TTC549 (cell line): ENCODE data around the gene ABHD3.
"Not testable (repeated sequence)": the region's sequence is repeated elsewhere in the genome, so short reads cannot be mapped to it uniquely, and the experiment has no call there.

ENCODE experiments used
- FAIRE-seq: peaks from 2 replicates; lab custom pipeline; 2012; peaks lifted over from hg19 to GRCh38; lab: Jason Lieb, UNC

The ABHD3 gene, protein sequence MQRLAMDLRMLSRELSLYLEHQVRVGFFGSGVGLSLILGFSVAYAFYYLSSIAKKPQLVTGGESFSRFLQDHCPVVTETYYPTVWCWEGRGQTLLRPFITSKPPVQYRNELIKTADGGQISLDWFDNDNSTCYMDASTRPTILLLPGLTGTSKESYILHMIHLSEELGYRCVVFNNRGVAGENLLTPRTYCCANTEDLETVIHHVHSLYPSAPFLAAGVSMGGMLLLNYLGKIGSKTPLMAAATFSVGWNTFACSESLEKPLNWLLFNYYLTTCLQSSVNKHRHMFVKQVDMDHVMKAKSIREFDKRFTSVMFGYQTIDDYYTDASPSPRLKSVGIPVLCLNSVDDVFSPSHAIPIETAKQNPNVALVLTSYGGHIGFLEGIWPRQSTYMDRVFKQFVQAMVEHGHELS

DNA sequence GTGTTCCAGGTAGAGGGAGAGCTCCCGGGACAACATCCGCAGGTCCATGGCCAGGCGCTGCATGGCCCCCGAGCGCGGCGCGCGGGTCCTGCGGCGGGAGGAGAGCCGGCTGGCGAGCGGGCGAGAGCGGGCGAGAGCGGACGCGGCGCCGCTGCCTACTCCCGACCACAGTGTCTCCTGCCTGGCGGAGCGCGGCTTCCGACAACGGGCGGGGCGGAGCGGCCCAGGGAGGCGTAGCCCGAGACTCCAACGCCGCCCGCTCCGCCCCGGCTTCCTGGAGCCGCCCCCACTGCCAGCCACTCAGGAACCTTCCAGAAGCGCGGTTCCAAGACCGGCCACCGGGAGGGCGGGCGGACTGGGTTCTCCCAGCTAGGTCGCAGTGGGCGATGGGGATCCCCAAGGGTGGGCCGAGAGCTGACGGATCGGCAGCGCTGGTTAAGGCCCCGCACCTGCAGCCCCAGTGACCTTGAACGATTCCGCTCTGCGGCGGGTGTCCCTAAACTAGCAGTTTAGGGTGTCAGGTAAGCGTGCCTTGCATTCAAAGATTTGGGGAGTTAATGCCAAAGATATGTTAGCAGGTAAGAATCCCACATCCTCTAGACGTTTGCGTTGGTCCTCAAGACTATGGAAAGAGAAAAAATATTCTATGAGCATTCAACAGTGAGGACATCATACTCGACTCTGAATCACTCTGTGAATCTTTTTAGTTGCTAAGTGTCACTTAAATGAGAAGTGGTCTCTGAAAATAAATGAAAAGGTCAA lies at the start of gene ABHD3:
Gene ABHD3, minus strand, starts transcription at position 172 of the 762 bp plus-strand sequence. Its CDS starts 109 bp downstream, at position 63.
- FAIRE-seq: no peak

DNA sequence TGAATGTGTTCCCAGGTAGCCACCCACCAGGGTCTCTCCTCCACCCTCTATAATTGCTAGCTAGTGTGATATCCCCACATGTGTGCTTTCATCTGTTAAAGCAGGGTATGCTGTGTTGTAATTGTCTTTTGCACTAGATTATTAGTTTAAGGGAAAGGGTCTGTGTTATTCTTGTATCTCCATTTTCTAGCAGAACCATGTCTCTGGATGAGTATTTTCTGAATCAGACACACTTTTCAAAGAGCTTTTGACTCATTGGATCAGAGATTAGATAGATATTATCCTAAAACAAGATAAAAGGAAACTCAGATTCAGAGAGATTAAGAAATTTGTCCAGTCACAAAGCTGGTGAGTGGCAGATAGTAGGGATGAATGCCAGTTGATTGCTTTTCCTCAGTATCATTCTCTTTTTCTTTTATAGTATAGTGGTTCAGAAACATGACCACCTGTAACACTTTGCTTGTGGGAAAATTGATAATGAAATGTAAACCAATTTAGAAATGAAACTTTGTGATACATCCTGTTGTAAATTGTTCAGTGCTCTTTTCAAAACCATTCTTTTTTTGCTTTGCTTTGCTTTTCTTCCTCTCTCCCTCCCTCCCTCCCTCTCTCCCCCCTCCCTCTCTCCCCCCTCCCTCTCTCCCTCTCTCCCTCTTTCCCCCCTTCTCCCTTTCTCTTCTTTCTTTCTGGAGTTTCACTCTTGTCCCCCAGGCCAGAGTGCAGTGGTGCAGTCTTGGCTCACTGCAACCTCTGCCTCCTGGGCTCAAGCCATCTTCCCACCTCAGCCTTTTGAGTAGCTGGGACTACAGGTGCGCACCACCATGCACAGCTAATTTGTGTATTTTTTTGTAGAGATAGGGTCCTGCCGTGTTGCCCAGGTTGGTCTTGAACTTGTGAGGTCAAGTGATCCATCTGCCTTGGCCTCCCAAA lies 43.5 kb upstream of the ABHD3 start:
- FAIRE-seq: no peak

DNA sequence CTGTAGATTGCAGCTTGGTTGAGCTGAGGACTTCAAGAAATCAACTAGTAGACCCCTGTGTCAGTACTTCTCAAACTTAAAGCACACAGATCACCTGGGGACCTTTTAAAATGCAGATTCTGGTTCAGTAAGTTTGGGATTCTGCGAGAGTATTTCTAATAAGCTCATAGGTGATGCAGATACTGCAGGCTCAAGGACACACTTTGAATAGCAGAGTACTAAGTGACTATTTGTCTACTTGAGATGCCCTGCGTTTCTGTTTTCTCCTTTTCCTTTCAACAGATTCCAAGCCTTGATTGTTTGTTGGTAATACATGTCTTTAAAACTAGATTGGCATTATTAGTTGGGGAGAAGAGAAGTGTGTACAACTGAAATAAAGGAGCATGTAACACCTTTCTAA lies 42.7 kb upstream of the ABHD3 start:
- no peak for FAIRE-seq

DNA sequence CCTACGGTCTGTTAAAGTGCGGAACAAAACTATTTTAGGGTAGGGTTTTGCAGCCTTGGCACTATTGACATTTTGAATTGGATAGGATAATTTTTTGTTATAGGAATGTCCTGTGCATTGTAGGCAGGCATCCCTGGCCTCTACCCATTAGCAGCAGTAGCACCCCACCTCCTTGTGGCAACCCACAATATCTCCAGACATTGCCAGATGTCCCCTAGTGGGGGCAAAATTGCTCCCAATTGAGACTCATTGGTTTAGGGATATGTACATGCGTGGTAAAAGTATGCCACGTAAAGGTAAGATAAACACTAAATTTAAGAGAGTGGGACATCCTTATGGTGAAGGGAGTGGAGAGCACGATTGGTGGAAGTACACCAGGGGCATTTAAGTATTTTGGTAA lies 40.7 kb upstream of the ABHD3 start:
- FAIRE-seq: no peak

DNA sequence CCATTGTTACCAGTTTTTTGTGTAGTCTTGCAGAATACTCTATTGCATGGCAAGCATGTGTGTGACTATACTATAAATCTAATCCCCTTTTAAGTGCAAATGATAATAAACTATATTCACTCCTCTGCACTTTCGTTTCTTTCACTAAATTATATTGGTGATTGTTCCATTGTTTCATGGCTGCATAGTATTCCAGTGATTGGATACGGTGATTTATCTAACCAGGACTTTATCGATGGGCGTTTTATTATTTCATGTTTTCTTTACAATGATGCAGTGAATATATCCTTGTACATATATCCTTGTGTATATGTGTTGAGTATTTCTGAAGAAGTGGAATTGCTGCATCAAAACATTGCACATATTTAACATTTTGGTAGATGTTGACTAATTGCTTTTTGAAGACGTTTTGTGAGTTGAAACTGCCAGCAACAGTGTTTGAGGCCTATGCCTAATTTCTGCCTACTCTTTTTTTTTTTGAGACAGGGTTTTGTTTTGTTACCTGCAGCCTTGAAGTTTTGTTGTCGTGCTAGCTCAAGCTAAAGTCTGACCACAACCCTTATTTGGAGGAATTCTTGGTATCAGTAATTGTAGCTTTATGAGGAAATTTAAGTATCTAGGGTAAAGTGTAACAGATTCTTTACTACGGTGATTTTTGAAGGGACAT lies 38.7 kb upstream of the ABHD3 start:
- FAIRE-seq: no peak

DNA sequence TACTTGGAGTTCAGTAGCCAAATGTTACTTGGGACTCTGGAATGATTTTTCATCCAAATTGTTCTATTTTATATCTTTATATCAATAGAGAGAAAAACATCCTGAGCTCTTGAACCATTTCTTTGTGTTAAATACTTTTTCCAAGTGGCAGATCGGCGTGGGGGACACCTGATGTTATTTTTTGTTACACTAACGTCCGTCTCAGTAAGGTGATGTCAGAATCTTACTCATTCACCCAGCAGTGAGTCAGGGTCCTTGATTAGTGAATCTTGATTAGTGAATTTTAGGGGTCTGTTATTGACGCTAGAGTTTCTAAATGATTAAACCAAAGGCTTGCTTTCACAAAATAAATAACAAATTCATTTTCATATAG lies 37.7 kb upstream of the ABHD3 start:
- FAIRE-seq: no peak

DNA sequence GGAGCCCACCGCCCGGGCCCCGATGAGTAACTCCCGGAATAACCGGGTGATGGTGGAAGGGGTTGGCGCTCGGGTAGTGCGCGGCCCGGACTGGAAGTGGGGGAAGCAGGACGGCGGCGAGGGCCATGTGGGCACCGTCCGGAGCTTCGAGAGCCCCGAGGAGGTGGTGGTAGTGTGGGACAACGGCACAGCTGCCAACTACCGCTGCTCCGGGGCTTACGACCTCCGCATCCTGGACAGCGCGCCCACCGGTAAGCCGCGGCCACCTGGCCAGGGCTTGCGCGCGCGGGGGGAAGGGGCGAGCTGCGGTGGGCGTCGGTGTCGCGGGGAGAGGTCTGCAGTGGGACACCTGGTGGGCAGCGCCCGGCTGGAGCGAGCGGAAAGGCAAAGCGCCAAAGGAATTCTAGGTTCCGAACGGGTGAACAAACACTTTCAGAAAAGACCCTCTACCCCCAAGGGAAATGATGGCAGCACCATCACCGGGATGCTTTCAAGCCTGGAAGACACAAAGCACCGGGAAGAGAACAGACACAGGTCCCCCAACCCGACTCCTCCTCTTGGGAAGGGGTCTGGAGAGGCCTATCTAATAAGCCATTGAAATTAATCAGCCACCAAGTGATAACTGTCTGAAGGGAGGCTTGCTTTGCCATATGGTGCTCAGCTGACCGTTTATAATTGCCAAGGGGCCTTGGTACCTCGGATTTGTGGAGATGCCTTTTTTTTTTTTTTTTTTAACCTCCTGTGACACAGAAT lies 37.2 kb upstream of the ABHD3 start:
- FAIRE-seq: no peak

DNA sequence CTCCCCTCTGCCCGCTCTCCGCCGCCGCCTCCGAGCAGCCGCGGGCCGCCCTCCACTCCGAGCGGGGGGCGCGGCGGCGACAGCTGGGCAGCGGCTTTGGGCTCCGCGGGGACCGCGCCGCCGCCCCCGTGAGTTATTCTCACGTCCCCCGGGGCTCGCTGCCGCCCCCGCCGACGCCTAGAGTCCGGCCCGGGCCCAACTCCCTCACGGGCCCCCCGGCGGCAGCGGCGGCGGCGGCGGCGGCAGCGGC lies 36.7 kb upstream of the ABHD3 start:
- FAIRE-seq: no peak

DNA sequence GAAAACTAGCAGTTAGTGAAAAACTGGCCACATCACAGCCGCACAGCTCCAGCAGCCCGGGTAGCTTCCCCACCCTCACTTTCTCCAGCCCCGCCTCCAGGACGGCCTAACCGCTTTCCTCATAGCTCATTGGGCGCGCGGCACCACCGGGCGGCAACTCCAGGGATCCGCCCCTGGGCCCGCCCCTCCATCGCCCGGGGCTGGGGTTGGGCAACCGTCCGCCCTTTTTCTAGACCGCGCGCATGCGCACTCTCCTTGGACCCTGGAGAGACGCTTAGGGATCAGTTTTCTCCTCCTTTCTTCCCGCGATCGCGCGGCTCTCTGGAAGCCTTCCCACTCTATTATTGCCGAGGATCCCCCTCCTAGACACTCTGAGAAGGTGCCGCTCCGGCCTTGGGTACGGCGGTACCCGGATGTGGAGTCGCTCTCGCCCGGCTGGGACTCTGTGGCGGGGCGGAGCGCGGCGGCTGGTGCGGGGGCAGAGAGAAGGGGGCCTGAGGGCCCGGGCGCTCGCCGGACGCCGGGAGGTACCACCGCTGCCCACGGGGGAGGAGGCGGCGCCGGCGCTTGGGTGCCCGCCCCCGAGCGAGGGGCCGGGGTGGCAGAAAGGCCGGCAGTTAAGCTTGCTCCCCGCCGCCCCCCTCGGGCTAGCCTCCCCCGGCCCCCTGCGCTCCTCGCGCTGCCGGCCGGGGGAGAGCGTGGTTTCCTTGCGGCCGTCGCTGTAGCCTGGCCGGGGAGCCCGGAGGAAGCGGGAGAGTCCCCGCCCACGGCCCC lies 36.2 kb upstream of the ABHD3 start, which contains the start of gene MIB1:
Gene MIB1, plus strand, starts transcription at position 255 of the 774 bp plus-strand sequence. CDS start 792 bp downstream, outside the sequence.
- peak; percentile 94 for FAIRE-seq

DNA sequence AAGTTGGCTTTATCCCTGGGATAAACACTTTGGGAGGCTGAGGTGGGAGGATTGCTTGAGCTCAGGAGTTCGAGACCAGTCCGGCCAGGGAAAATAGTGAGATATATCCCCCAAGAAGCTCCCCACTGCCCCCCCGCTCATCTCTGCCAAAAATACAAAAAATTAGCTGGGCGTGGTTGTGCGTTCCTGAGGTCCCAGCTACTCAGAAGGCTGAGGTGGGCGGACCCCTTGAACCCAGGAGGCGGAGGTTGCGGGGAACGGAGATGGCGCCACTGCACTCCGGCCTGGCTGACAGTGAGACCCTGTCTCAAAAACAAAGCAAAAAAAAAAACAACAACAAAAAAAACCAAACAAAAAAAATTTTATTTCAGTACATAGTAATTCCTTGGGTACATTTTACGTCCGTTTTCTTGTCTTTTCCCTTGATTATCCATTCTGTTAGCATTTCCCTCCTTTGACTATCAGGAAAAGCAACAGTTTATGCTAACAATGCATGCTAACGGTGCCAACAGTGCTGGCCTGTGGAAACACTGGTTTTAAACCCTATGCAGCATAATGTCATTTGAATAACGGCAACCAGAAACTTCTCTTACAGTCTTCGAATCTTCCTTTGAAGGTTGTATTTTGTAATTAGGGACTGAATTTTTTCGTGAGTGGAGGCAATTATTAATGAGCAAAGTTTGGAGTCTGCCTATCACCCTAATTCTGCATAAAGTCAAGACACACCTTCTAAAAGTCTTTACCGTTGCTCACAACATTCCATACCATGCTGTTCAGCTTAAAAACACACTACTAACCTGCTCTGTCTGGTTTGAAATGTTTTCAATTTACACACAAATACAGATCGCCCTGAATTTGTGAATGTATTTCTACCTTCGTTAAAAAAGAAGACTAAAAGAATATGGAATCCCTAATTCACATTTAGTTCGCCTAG lies 35.3 kb upstream of the ABHD3 start:
- no peak for FAIRE-seq

DNA sequence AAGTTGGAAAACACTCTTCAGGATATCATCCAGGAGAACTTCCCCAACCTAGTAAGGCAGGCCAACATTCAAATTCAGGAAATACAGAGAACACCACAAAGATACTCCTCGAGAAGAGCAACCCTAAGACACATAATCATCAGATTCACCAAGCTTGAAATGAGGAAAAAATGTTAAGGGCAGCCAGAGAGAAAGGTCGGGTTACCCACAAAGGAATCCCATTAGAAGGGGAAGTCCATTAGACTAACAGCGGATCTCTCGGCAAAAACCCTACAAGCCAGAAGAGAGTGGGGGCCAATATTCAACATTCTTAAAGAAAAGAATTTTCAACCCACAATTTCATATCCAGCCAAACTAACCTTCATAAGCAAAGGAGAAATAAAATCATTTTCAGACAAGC lies 32.4 kb upstream of the ABHD3 start:
- FAIRE-seq: not testable (repeated sequence)

DNA sequence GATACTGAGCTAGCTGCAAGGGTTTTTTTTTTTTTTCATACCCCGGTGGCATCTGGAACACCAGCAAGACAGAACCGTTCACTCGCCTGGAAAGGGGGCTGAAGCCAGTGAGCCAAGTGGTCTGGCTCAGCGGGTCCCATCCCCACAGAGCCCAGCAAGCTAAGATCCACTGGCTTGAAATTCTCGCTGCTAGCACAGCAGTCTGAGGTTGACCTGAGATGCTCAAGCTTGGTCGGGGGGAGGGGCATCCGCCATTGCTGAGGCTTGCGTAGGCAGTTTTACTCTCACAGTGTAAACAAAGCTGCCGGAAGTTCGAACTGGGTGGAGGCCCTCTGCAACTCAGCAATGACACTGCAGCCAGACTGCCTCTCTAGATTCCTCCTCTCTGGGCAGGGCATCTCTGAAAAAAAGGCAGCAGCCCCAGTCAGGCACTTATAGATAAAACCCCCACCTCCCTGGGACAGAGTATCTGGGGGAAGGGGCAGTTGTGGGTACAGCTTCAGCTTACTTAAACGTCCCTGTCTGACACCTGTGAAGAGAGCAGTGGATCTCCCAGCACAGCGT lies 31.0 kb upstream of the ABHD3 start:
- no peak for FAIRE-seq

DNA sequence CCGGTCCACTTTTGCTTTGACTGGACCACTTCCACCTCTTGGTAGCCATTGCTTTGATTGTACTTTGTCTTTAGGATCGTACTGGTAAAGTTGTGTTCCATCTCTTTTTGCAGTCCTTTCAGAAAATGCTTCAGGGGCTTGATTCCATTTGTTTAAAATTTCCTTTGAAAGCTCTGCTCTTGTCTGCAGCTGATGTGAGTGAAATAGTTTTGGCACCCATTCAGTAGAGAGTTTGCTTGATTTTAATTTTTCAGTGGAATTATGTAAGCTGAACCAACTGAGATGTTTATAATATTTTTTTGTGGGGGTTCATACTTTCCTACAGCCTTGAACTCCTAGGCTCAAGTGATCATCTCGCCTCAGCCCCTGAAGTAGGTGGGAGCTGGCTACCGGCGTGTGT lies 28.4 kb upstream of the ABHD3 start:
- no peak for FAIRE-seq

DNA sequence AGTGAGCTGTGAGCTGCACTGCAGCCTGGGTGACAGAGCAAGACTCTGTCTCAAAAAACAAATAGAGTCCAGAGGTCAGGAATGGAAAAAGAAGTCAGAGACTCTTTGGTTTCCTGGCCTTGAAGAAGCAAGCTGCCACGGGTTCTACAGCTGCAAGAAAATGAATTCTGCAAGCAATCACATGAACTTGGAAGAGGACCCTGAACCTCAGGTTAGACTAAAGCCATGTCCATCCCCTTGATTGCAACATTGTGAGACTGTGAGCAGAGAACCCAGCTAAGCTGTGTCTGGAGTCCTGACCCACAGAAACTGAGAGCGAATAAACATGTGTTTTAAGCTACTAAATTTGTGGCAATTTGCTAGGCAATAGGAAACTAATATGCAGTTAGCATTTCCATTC lies 23.1 kb upstream of the ABHD3 start:
- FAIRE-seq: no peak

DNA sequence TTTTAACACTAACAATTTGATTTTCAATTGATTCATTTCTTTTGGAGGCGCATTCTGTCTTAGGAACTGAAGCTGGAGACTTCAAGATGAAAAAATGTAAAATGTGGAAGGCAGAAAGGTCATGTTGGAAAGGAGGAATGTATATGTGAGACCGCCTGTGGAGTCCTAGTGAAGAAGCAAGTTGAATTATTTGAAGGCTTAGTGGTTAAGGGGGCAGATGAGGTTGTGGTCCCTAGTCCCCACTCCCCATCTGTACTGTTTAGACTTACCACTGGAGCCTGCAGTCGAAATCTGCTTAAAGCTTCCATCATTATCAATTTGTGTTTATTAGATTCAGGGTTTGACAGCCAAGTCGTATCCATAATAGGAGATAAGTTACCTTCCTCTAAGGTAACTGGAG lies 20.6 kb upstream of the ABHD3 start:
- FAIRE-seq: no peak

DNA sequence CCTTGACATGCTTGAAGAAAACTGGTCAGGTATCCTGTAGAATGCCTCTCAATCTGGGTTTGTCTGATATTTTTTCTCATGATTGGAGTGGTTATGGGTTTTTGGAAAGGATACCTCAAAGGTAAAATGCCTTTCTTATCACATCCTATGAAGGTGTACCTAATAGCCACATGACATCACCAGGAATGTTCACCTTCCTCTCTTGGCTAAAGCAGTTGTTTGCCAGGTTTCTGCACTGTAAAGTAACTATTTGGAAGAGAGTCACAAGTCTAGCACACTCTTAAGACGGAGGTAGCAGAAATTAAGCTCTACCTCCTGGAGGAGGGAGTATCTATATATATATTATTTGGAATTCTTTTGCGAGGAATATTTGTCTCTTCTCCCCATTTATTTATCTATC lies 18.1 kb upstream of the ABHD3 start:
- no peak for FAIRE-seq

DNA sequence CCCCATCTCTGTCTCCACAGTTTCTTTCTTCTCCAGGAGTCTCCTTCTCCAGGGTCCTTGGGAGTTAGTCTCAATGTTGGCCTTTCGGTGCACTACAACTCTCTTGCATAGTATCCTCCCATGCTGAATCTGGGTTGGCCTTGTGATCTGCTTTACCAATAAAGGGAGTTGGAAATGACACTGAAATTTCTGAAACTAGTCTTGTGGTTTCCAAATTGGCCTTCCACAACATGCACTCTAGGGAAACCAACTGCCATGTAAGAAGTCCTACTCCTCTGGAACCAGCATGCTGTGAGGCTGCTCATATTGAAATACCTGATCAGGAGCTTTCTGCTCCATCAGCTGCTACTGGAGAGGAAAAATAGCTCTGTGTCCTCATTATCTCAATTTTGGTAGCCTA lies 9.9 kb upstream of the ABHD3 start:
- FAIRE-seq: no peak

DNA sequence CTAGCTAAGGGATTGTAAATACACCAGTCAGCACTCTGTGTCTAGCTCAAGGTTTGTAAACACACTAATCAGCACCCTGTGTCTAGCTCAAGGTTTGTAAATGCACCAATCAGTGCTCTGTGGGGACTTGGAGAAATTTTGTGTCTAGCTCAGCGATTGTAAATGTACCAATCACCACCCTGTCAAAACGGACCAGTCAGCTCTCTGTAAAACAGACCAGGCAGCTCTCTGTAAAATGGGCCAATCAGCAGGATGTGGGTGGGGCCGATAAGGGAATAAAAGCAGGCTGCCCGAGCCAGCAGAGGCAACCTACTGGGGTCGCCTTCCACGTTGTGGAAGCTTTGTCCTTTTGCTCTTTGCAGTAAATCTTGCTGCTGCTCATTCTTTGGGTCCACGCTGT lies 2.6 kb upstream of the ABHD3 start:
- FAIRE-seq: not testable (repeated sequence)

DNA sequence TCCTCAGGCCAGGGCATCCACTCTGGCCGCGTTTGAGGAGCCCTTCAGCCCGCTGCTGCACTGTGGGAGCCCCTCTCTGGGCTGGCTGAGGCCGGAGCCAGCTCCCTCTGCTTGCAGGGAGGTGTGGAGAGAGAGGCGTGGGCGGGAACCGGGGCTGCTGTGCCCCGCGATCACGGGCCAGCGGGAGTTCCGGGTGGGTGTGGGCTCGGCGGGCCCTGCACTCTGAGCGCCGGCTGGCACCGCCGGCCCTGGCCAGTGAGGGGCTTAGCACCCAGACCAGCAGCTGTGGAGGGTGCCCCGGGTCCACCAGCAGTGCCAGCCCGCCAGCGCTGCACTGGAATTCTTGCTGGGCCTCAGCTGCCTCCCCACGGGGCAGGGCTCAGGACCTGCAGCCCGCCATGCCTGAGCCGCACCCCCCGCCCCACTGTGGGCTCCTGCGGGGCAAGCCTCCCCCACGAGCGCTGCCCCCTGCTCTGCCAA lies 1.9 kb upstream of the ABHD3 start:
- no peak for FAIRE-seq
